ENCODE results near the gene HERC2.
"Not testable (repeated sequence)": the region's sequence is repeated elsewhere in the genome, so short reads cannot be mapped to it uniquely, and the experiment has no call there.

DNA sequence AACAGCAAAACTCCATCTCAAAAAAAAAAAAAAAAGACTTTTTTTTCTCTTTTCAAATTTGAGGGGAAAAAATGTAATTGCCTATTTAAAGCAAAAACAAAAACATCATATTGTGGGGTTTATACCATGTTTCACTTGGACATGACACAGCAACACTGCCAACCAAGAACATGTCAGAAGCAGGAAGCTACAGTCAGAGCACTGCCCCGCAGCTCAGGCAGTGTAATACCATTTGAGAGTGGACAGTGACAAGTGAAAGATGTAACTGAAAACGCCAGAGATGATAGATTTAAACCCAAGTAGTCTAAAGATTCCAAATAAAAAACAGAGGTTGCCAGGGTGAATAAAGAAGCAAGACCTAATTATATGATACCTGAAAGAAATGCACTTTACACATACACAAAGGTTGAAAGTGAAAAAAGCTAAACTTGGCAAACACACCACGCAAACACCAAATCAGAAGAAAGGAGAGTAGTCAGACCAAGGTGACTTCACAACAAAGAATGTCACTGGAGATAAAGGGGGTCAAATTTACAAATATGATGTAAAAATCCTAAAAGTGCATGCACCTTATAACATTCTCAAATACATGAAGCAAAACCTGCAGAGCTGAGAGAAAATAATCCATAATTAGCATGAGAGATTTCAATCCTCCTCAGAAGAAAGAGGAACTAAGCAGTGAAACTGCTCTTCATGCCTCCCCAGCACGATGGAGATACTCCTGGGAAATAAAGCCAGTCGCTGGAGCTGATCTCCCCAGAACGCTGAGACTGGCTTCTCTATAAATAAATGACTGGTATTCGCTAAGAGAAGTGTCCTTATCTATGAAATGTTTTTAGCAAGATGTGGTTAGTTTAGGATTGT lies 32.9 kb downstream of the HERC2 start:
- TF ChIP-seq POLR2A, POLR2AphosphoS5 (IDR thresholded peaks at IDR 0.05): not testable (repeated sequence)
- TF ChIP-seq, protein P1, sequence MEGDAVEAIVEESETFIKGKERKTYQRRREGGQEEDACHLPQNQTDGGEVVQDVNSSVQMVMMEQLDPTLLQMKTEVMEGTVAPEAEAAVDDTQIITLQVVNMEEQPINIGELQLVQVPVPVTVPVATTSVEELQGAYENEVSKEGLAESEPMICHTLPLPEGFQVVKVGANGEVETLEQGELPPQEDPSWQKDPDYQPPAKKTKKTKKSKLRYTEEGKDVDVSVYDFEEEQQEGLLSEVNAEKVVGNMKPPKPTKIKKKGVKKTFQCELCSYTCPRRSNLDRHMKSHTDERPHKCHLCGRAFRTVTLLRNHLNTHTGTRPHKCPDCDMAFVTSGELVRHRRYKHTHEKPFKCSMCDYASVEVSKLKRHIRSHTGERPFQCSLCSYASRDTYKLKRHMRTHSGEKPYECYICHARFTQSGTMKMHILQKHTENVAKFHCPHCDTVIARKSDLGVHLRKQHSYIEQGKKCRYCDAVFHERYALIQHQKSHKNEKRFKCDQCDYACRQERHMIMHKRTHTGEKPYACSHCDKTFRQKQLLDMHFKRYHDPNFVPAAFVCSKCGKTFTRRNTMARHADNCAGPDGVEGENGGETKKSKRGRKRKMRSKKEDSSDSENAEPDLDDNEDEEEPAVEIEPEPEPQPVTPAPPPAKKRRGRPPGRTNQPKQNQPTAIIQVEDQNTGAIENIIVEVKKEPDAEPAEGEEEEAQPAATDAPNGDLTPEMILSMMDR (IDR thresholded peaks at IDR 0.05 in 8 of 11, conservative IDR thresholded peaks at IDR 0.05 in 3 of 11) = not testable (repeated sequence)

Measured in spleen (tissue), 7 donors.